ENCODE measurements around the gene TNIK.

GRCh38 chr3:171279972-171280371 lies 180.2 kb downstream of the TNIK start:
- TF ChIP-seq POLR2A (IDR thresholded peaks at IDR 0.05; ENCODE audit: low read depth, low read length) = no peak
- TF ChIP-seq POLR2AphosphoS5 (IDR thresholded peaks at IDR 0.05; ENCODE audit: low read depth, low read length) = no peak

Data from GM12892 (cell line).